Measurements from ENCODE around the gene TET2.

The TET2 gene

GRCh38 chr4:105279314-105279713 is 132.6 kb downstream of the TET2 start:
- DNase-seq (ENCODE audit: low read depth): no peak
- H3K4me3 ChIP-seq (ENCODE audit: low read depth, low read length): no peak overlapping the region

GRCh38 chr4:105280338-105281123 is 133.9 kb downstream of the TET2 start:
- no peak for TF ChIP-seq CTCF (conservative IDR thresholded peaks at IDR 0.05; ENCODE audit: low read depth, low read length)
- no peak overlapping the region for H3K4me3 ChIP-seq (ENCODE audit: low read depth, low read length)
- DNase-seq (ENCODE audit: low read depth): peak; percentile 49

More at GRCh38 chr4:105279314-105279713, 132.6 kb downstream of the TET2 start:
- TF ChIP-seq CTCF (conservative IDR thresholded peaks at IDR 0.05; ENCODE audit: low read depth, low read length): no peak

- no peak for DNase-seq (ENCODE audit: low read depth)
- no peak overlapping the region for H3K4me3 ChIP-seq (ENCODE audit: low read depth, low read length)
Measured at GRCh38 chr4:105281124-105281415, 134.4 kb downstream of the TET2 start.

GRCh38 chr4:105282489-105282888 is 135.8 kb downstream of the TET2 start:
- no peak for TF ChIP-seq CTCF (conservative IDR thresholded peaks at IDR 0.05; ENCODE audit: low read depth, low read length)
- DNase-seq (ENCODE audit: low read depth): no peak
- no peak overlapping the region for H3K4me3 ChIP-seq (ENCODE audit: low read depth, low read length)

More at GRCh38 chr4:105281124-105281415, 134.4 kb downstream of the TET2 start:
- TF ChIP-seq CTCF (conservative IDR thresholded peaks at IDR 0.05; ENCODE audit: low read depth, low read length): no peak

GRCh38 chr4:105283501-105283900 is 136.8 kb downstream of the TET2 start:
- TF ChIP-seq CTCF (conservative IDR thresholded peaks at IDR 0.05; ENCODE audit: low read depth, low read length): no peak
- peak; percentile 10 for DNase-seq (ENCODE audit: low read depth)
- no peak overlapping the region for H3K4me3 ChIP-seq (ENCODE audit: low read depth, low read length)

- H3K4me3 ChIP-seq (ENCODE audit: low read depth, low read length): no peak overlapping the region
- DNase-seq (ENCODE audit: low read depth): no peak
- no peak for TF ChIP-seq CTCF (conservative IDR thresholded peaks at IDR 0.05; ENCODE audit: low read depth, low read length)
Measured at GRCh38 chr4:105288121-105288520, 141.4 kb downstream of the TET2 start.

GRCh38 chr4:105291925-105292324 is 145.2 kb downstream of the TET2 start:
- TF ChIP-seq CTCF (conservative IDR thresholded peaks at IDR 0.05; ENCODE audit: low read depth, low read length): no peak
- H3K4me3 ChIP-seq (ENCODE audit: low read depth, low read length): no peak overlapping the region
- peak; percentile 12 for DNase-seq (ENCODE audit: low read depth)

Data from choroid plexus epithelial cell (primary cell).